HG03457 (cell line): ENCODE results near the gene HOXD11.

ENCODE experiments used
- ATAC-seq: cut with Tn5 transposase; IDR thresholded peaks from one replicate; pipeline ENCODE4 v1.9.1; 2021; ENCODE audit warnings: moderate number of reproducible peaks; ENCODE audit not compliant: unreplicated experiment

HOXD11 gene

DNA sequence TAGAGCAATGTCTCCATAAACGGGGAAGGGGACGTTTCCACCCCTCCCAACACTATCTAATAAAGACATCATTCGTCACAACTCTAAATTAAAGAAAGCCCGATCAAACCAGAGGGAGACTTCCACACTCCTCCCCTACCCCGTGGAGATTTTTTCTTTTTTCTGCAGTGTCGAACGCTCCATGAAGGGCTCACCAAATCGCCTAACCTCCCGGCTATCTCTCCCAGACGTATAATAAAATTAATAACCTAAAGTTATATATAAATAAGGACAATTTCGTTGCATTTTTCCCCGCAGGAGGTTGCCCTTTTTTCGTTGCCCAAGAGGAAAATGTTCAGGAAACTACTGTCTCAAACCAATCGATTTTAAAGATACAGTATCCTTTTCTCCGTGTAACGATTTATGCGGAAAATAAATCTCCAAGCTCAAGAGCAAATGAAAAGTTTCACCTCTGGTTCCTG lies 25.7 kb upstream of the HOXD11 start:
- ATAC-seq, result no peak

DNA sequence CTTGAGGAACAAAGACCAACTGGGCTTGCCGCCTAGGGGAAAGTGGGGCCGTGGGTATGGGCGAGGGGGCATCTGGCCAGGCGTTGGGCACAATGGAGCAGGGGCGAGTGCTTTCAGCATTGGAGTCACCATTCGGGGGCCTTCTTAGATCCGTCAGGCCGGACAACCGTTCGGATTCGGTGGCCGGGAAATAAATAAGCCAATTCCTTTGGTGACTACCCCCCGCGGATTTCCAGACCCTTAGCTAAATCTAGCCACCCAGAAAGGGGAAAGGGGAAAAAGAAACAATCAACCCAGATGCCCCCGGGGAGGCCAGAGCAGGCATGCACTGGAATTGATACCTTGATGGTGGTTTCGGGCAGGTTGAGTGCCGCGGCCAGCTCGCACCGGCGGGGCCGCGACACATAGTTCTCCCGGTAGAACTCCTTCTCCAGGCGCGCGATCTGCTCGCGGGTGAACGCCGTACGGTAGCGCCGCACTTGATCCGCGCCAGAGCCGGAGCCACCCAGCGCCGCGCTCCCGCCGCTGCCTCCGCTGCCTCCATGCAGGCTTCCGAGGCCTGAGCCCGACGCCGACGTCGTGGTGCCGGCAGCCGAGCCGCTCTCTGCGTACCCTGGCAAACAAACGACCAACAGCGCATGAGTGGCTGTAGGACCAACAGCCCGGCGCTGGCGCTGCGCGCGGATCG lies 25.1 kb upstream of the HOXD11 start:
- ATAC-seq, result no peak

DNA sequence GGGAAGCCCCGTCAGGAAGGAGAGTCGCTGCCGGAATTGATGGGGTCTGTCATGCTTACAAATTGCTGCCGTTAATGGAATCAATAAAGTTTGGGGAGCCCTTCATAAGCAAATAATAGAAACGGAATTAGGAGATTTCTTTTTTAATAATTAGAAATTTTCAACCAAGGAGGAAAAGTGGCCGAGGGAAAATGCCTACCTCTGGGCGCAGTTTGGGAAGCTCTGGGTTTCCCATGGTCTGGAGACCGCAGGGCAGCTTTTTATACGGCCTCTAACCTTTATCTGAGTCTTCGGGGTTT lies 24.6 kb upstream of the HOXD11 start:
- ATAC-seq, result no peak

DNA sequence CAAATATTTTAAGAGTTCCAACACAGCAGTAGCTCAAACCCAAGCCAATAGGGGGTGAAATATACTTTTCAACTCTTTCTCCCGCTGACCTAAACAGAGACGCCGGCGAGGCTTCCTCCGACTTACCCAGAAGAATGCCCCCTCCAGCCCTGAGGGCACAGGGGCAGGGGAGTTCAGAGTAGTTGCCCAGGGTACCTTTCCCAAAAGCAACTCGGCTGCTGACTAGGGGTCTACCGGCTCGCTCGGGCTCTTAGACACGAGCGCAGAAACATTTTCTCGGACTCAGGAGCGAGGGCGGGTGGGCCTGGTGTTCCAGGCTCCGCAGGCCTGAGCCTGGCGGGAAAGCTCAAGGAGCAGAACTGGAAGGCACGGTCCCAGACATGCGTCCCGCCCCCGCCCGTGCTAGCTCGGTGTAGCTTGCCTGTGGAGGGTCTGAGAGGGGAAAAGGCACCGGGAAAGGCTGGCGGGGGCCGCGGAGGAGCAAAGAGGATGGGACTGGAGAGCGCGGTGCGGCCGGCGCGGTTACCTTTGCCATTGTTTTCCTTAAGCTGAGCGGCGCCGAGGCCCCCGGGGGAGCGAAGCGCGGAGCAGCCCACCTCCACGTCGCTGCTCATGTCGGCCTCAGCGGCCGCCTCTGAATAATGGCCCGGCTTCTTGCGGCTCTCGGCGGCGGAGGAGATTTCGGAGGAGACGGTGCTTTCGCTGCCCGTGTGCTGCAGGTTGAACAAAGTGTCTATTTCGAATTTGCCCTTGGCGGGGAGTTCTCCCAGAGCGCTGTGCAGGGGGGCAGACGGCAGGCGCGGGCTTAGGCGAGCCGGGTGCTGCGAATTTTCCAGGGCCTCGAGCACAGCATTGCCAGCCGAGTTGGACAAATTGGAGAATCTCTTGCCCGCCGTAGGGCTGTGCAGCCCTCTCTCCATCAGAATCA lies 24.0 kb upstream of the HOXD11 start:
- ATAC-seq, result no peak

DNA sequence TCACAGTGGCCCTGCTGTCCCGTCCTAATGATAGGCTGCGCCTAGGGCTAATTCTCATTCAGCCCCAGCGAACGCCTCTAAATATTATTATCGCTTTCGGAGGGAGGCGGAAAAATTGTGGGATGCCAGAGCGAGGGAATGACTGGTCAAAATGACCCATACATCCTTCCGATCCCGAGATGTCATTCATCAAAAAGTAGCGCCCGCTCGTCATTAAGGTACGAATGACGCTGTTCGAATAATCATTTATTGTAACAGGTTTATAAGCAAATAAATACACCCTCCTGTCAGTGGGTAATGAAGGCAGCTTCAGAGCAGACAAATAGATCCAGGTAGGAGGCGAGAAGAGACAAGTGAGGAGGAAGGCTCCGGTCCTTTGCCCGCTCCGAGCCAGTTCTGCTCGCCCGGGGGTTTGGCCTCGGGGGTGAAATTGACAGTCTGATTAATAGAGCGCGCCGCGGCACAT lies 23.3 kb upstream of the HOXD11 start, which contains the start of gene EVX2:
Gene EVX2, minus strand, starts transcription at position 167 of the 466 bp plus-strand sequence. CDS start 186 bp downstream, outside the sequence.
- no peak for ATAC-seq

DNA sequence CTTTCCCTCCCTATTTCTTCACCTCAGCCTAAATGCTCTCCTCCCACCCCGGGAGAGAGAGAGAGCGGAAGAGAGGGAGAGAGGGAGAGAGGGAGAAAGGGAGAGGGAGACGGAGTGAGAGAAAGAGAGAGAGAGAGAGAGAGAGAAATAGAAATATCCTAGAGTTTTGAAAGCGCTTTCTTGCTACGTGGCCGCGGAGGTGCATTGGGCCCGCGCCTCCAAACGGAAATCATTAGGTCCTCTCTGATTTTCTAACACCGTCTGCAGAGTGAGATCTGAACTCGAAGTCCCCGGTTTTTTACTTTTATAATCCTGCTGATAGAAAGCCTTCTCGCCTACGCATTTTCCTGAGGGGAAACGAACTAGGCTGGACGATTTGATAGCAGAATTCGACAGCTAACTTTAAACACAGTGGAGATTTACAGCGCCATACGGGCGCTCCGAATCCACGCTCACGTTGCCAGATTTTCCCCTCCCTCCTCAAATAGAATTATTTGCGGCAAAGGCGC lies 22.4 kb upstream of the HOXD11 start:
- ATAC-seq, result no peak

DNA sequence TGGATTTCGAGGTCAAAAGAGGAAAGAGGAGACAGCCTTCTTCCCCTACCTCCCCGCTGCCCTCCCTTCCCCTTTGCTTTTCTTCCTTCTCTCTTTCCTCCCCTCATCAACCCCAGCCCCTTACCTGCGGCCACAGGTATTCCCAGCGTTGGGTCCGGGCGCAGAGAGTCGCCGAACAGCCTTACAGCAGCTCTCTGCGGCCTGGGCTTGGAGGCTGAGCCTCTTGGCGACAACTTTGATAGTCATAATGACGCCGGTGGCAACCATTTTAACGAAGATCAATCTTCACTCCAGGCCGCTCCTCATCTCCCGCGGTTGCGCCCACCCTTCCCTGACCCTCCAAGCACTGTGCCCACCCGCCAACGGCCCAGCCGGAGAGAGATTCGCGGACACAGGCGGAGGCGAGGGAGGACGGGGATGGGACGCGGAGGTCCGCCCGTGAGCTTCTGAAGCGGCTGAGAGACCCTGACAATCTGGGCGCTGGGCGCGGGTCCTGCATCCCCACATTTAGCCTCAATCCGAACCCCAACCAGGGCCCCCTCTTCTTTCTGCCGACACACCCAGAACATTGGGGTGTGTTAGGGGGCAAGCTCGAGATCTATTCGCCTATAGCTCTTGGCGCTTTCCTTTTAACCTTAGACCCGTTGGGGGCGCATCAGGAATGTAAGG lies 21.8 kb upstream of the HOXD11 start:
- ATAC-seq, result no peak

DNA sequence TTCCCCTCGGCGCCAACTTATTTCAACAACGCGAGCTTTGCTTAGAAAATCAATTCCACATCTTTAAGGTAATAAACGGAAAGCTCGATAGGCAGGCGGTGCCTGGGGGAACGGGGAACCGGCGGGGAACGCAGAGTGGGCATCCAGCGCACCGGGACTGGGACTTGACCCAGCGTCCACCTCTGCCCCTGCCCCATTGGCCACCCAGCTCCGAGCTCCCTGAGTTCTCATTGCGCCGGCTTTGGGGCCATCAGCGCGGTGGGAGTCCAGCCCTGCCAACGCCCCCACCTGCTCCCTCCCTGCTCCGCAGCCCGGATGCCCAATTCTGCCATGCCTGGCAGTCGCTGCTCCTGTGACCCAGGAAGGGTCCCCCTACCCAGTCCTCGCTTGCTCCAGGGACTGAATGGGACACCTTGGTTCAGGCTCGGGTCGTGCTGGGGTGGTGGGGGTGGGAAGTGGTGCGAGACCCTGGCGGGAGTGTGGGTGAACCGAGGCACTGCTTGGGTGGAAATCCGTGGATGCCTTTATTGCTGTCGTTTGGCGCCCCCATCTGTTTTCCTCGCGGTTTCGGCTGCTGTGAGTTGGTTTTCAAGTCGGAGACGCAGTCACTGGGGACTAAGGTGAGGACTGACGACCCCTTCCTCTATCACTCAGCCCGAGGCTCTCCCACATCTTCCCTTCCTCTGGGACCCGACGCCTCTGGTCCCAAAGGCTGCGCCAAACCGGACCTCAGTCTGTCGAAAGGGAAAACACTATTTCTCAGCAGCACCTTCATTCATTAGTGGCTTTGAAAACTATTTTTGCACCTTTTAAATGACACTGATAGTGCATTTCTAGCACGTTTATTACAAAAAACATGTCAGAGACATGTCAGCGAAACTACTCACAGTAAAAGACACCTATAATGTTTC lies 21.0 kb upstream of the HOXD11 start:
- ATAC-seq, result no peak

DNA sequence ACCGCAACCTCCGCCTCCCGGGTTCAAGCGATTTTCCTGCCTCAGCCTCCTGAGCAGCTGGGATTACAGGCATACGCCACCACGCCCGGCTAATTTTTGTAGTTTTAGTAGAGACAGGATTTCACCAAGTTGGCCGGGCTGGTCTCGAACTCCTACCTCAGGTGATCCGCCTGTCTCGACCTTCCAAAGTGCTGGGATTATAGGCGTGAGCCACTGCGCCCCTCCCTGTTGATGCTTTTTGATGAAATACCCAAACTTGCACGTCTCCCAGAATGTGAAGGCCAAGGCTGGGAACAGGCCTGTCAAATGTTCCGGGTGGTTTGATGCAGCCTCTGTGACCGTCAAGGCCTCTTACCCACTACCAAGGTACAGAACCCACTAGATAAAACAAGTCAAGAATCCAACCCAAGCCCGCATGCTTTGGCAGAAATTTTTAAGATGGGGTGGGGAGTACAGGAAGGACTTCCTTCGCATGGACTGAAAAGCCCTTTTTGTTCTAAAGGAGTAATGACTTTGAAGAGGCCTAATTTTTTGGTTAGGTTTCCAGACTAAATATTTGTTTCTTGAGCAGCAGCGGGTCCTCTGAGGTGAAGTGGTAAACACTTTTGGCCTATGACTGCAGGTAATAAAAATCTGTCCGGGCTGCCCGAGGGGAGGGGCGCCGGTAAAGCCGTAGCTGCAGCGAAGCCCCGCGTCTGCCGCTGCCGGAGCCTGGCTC lies 19.6 kb upstream of the HOXD11 start:
- ATAC-seq, result no peak

DNA sequence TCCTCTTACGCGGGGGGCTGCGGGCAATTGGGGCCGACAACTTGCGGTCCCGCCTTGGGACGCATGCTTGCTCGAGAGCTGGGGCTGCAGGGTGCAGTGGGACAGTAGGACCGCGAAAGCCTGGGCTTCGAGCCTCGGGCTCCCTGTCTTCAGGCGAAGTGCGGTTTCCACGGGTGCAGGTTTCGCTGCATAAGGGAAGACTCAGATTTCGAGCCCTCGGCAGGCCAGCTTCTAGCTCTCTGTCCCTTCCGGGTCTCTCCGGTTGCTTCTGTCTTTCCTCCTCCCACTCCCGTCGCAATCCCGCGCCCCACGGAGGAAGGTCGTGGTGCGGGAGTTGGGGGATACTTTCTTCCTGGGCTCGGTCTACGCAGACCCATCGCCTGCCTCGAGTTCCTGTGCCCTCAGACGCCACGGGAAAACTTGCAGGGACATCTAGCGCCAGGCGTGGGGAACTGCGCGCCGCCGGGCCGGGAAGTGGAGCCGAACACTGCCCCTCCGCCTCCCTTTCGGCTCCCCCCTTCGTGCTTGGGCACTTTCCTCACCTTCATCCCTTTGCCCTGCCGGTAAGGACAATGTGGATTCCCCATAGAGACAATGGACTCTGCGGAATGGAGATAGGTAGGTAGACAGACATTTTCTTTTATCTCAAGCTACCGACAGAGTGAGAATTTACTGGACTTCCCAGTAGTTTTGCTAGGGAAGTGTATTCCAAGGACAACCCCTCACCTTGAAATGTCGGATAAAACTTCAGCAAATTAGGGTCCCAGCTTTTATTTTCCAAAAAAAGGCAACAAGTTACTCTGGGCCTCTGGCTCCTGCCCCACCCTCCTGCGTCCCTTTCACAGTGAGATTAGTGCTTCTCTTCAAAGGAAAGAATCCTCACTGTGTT lies 18.8 kb upstream of the HOXD11 start:
- ATAC-seq, result no peak

DNA sequence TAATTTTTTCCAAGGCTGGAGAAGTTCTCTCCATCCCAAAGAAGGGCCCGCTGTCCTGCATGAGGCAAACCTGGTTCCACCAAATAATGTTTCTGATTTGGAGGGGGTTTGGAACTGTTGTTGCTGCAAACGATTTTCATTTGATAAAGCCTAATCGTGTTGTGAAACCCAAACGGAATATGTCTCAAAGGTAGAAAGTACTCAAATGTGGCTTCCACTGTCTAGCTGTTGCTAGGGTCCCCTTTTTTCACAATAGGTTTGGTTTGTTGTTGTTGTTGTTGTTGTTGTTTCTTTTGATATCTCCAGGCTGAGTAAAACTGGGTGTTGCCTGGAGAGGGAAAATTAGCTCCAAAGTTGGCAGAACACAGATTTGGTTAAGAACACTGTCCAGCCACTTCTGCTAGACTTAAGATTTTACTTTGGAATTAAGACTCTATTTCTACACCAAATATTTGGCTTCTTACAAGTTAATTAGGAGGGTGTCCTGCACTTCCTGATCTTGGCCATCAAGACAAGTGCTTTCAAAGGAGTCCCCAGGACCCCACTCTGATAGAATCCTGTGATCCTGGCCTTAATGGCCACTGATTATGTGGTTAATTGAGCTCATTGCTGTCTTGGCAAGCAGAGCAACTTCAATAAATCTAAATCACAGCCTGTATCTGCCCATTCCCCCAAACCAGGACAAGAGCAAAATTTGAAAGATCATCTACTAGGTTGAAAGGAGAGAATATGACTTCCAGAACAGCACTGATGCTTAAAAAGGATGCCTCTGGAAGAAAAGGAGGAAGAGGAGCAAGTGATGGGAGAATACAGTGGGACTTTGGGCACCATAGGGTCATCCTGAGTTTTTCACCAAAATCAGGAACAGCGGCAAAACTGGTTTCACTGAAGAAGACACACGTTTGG lies 17.9 kb upstream of the HOXD11 start:
- ATAC-seq, result no peak

DNA sequence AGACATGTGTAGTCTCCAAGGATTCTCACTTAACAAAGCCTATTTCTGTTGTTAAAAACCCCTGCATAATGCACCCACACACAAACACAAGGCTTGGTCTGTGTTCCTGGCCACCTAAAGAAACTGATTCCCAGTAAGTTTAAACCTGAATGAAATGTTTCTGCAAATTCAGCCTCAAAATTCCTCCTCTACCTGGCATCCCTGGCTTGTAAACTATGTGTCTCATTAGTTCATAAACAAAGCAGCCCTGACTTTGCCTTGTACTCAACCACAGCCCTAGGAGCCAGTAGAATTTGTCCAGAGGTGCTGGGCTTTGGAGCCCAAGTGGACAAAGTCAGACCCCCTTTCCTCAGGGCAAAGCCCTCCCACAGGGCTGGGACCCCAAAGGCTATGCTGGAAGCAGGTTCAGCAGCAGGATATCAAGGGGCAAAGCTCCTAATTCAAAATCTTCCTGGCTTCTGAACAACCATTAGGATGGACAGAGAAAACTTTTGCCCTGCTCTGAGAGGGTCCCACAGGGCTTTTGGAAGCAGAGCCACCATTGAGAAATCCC lies 17.2 kb upstream of the HOXD11 start:
- no peak for ATAC-seq

DNA sequence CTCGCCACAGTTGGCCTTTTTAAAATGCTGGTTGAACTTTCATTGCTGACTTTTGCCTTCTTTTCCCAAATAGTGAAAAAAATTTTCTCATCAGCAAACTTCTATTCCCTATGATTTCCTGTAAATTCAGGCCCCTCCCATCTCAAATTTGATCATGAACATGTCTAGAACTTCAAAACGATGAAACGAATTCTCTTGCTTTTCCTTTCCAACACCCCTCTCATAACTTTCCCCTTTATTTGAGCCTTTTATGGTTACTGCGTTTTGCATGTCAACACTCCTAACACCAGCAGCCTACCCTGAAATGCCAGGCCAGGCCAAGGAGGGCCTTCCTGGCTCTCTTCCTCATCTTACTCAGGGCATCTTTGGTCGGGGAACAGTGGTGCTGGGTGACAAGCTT lies 16.2 kb upstream of the HOXD11 start:
- no peak for ATAC-seq

DNA sequence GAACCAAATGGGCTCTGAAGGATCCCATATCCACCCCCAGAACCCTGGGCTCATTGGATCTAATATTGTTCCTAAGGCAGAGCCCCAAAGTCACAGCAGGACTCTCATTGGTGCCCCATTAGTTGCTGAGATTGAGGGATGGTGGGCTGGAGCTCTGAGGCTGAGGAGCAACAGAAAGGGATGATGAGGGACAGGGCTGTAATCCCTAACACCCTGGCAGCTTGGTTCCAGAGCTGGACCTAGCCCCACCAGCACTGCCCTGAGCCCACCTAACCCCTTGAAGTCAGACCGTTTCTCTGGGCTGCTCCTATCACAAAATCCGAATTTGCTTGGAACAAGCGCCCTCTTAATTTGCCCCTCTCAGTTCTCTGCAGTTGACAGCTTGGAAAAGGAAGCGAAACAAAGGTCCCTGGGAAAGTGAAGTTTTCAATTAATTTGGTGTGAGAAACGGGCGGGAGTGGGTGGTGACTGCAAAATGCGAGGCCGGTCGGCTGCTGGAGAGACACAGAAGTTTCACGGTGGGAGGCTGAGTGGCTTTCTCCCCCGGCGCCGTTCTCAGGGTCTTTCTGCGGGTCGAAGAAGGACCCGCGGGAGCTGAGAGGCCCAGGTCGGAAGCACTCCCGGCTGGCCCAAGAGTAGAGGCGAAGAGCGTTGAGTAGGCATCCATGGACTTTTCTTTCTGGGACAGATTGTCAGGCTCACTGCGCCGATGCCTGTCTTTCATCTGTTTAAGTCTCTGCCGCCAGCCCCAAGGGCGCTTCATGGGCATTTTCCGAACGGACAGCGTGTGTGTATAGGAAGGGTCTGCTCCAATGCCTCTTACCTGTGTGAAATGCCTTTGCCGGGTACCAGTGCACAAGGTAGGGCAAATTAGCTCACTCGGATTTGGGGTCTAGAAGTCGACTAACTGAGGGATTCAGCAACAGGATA lies 15.5 kb upstream of the HOXD11 start:
- no peak for ATAC-seq

DNA sequence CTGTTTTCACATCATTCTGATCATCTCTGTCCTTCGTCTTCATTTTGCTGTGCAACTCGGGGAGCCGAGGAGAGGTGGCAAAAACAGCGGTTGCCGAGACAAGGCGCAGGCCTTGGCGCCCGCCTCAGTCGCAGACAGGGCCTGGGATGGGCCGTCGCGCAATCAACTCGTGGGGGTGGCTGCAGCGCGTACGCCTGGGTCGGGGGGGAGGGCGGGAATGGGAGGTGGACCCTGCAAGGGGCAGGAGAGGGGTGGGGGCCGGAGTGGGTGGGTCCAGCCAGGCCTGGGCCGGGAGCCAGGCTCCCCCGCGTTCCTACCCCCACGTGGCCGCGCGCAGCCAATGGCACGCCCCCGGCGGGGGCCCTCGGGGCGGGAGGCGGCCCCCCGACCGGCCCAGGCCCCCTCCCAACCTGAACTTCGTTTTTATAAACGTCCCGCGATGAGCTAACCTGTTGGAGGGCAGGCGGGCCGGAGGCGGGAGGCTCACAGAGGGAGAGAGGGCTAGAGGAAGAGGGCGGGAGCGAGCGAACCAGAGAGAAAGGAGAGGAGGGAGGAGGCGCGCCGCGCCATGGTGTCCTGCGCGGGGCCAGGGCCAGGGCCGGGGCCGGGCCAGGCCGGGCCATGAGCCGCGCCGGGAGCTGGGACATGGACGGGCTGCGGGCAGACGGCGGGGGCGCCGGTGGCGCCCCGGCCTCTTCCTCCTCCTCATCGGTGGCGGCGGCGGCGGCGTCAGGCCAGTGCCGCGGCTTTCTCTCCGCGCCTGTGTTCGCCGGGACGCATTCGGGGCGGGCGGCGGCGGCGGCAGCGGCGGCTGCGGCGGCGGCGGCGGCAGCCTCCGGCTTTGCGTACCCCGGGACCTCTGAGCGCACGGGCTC lies 14.6 kb upstream of the HOXD11 start, which contains the start of gene HOXD13:
Gene HOXD13, plus strand, starts transcription at position 452 of the 875 bp plus-strand sequence. Its CDS starts 170 bp downstream, at position 622.
- ATAC-seq, result no peak
